NCI-H1105 (cell line): ENCODE measurements around the gene CLMN.
"Not testable (repeated sequence)": the region's sequence is repeated elsewhere in the genome, so short reads cannot be mapped to it uniquely, and the experiment has no call there.

ENCODE experiments used
- DNase-seq: peaks from one replicate; lab custom pipeline; 2025; lab: John Stamatoyannopoulos, UW

The CLMN gene

DNA sequence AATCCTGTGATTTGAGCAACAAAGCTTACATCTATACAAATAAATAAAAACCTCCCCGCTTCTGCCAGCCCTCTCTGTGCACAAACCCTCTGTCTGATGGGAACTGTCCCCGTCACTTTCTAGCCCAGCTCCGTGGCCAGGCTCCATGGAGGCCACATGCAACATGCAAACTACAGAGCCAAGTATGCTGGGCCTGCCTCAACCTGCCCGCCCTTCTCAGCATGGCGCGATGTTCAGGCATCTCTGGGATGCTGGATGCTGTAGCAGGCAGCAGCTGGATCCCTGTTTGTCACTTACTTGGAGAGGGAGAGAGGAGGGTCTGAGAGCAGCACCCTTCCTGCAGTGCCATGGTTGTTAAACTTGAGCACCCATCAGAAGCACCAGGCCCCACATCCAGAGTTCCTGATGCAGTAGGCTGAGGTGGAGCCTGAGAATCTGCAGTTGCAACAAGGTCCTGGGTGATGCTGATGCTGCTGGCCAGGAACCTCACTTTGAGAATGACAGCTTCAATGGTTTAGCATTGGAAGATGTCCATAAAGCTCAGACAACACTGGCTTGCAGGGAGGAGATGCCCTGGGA lies 32.4 kb downstream of the CLMN start:
- peak; percentile 37 for DNase-seq

DNA sequence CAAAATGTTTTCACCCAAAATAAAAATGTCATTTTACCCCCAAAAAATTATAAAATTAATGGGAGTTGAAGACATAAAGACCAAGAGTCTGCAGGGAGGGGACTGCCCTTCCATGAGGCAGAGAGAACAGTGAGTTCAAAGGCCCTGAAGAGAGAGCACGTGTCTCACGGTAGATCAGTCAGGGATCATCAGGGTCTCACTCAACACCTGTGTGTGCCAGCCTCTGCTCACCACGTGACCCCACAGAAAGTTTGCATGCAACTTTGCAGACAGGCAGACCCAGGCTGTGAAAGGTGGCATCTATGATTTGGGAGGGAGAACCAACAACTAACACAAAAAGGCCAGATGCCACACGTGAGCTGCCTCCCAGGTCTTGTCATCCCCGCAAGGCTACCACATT lies 33.1 kb downstream of the CLMN start:
- no peak for DNase-seq

DNA sequence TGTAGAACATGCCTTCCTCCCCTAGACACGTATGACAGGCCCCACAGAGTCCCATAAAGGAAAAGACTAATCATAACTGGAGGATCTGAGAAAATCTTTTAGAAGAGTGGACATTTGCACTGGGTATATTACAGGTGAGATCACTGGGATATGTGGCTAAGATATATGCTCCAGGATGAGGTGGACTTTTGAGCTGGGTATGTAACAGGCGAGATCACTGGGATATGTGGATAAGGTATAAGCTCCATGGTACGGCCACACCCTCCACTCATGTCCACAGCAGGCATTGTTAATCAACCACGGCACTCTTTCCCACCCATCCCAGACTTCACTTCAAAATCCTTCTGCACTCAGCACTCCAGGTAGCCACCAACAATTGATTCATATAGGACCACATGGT lies 34.1 kb downstream of the CLMN start:
- no peak for DNase-seq

GRCh38 chr14:95283802-95284201 lies 35.9 kb downstream of the CLMN start:
- DNase-seq: not testable (repeated sequence)

GRCh38 chr14:95282986-95283380 lies 36.7 kb downstream of the CLMN start:
- not testable (repeated sequence) for DNase-seq

DNA sequence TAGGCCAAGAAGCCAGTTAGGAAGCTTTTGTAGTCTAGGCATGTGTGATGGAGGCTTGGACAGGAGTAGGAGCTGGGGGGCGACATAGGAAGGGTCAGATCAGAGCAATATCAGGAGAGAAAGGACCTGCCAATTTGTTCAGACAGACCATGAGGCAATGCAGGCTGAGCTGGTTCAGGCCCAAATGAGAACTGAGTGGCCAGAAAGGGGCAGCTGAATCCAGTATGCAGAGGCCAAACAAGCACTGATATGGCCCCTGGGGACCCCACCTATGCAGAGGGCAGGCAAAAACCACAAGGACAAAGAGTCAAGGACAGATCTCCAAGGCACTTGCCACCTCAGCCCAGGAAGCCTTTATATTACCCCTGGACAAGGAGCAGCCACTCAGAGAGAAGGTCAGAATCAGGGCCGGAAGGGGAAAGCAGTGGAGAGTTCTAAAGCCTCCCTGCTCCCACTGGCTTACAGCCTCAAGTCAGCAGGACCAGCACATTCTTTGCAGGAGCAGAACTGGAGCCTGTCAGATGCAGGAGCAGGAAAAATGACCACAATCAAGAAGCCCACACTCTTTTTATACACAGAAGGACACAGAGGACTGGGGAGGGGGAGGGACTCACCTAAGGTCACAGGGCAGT lies 37.2 kb downstream of the CLMN start:
- no peak for DNase-seq

GRCh38 chr14:95281560-95282176 lies 38.0 kb downstream of the CLMN start:
- DNase-seq: no peak

GRCh38 chr14:95275494-95275893 lies 44.2 kb downstream of the CLMN start:
- DNase-seq: no peak

GRCh38 chr14:95274874-95275273 lies 44.8 kb downstream of the CLMN start:
- DNase-seq: no peak

GRCh38 chr14:95274279-95274678 lies 45.4 kb downstream of the CLMN start:
- DNase-seq: no peak

- no peak for DNase-seq
These were observed 46.4 kb downstream of the CLMN start for GRCh38 chr14:95273001-95273978.

GRCh38 chr14:95272057-95272456 lies 47.7 kb downstream of the CLMN start:
- no peak for DNase-seq

GRCh38 chr14:95270203-95270602 lies 49.5 kb downstream of the CLMN start:
- no peak for DNase-seq

GRCh38 chr14:95269493-95269892 lies 50.2 kb downstream of the CLMN start:
- no peak for DNase-seq

- DNase-seq: no peak
These were observed 51.4 kb downstream of the CLMN start for GRCh38 chr14:95268350-95268749.

GRCh38 chr14:95267306-95267705 lies 52.4 kb downstream of the CLMN start:
- no peak for DNase-seq

DNA sequence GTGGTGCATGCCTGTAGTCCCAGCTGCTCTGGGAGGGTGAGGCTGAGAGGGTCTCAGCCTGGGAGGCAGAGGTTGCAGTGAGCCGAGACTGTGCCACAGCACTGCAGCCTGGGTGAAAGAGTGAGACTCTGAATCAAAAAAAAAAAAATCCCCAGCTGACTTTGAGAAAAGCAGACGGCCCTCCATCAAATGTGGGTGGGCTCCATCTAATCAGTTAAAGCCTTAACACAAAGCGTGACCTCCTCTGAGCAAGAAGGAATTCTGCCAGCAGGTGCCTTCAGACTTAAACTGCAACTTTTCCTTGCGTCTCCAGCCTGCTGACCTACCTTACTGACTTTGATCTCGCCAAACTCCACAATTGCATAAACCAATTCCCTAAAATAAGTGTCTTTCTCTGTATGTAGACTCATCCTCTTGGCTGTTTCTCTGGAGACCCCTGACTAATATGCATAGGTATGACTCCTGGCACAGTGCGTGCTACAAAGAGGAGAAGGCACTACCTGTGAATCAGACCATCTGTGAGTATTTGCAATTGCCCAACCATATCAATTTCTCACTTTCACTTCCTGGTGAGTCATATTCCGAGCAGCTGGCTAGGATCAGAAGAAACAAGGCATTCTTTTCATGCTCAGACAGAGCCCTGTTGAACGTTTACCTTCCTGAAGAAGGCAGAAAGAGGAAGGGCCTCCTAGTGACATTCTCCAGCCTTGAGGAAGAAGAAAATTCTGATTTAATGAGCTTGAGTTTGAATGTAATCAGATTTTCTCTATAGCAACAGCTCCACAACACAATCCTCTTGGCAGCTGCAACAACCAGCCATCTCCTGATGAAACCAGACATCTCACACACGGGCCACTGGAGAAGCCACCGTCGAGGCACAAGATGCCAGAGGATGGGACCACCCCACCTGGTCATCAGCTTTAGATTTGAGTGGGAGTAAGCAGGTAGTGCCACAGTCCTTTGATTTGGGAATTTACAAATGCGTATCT lies 54.3 kb downstream of the CLMN start:
- no peak for DNase-seq

DNA sequence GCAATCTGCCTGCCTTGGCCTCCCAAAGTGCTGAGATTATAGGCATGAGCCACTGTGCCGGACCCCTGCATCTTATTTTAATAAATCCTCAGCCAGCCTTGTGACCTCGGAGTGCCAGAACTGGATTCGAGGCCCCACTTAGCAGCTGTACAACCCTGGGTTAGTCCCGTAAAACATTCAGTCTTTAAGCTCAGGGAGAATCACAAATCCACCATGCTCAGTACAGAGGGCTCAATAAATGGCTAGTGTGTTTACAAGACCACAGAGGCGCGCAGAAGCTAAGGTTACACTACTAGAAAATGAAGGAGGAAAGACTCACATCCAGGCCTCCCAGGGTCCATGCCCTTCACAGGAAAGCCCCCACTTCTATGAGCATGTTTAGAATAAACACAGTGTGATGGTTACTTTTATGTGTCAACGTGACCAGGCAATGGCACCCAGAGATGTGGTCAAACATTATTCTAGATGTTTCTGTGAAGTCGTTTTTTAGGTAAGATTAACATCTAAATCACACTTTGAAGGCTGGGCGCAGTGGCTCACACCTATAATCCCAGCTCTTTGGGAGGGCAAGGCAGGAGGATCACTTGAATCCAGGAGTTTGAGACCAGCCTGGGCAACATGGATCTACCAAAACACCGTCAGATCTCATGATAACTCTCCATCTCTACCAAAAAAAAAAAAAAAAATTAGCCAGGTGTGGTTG lies 55.3 kb downstream of the CLMN start:
- no peak for DNase-seq

DNA sequence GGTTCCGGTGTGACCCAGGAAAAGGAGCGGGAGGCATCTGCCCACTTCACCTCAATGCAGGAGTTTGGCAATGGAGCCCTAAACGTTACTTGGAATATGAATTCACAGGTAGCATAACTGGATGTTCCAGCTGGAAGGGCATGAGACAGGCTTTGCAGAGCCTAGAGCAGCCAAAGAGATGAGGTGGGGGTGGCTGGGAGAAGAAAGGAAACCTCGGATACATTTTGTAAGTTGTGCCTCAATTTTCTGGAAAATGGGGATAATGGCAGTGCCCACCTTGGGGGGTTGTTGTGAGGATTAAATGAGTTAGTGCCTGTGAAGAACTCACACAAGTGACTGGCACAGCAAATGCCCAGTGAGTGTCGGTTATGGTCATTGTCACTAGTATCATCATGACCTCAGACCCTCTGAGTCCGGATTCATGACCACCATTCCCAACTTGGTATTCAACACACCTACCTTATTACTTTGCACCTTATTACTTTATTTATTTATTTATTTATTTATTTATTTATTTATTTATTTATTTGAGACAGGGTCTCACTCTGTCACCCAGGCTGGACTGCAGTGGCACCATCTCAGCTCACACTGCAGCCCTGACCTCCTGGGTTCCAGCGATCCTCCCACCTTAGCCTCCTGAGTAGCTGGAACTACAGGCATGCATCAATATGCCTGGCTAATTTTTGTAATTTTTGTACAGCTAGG lies 56.0 kb downstream of the CLMN start:
- DNase-seq: no peak

DNA sequence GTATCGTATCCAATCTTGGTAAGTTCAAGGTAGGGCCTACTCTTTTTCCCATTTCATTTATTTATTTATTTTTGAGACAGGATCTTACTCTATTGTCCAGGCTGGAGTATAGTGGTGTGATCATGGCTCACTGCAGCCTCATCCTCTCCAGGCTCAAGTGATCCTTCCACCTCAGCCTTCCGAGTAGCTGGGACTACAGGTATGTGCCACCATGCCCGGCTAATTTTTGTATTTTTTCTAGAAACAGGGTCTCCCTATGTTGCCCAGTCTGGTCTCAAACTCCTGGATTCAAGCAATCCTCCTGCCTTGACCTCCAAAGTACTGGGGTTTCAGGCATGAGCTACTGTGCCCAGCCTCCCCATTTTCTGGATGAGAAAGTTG lies 57.2 kb downstream of the CLMN start:
- no peak for DNase-seq
